Peyer's patch (tissue), 4 donors: ENCODE data around the gene STAT5B.

Experiments
- CTCF ChIP-seq, 6 experiments: fragments of 450-650 bp in 4 of 6; fragments of 200-600 bp in 2 of 6; sonication (generic) in 1 of 6; IDR thresholded peaks; one replicate each; pipeline ENCODE4 v1.5.1; 2017 to 2019; ENCODE audit warnings: antibody characterized with exemption in 6 of 6, mild to moderate bottlenecking in 3 of 6, moderate library complexity in 1 of 6
- POLR2A ChIP-seq, 2 donors: fragments of 450-650 bp; IDR thresholded peaks; one replicate each; pipeline ENCODE4 v1.5.1; 2017; ENCODE audit warnings: antibody characterized with exemption in 2 of 2, mild to moderate bottlenecking in 2 of 2, moderate library complexity in 2 of 2

DNA sequence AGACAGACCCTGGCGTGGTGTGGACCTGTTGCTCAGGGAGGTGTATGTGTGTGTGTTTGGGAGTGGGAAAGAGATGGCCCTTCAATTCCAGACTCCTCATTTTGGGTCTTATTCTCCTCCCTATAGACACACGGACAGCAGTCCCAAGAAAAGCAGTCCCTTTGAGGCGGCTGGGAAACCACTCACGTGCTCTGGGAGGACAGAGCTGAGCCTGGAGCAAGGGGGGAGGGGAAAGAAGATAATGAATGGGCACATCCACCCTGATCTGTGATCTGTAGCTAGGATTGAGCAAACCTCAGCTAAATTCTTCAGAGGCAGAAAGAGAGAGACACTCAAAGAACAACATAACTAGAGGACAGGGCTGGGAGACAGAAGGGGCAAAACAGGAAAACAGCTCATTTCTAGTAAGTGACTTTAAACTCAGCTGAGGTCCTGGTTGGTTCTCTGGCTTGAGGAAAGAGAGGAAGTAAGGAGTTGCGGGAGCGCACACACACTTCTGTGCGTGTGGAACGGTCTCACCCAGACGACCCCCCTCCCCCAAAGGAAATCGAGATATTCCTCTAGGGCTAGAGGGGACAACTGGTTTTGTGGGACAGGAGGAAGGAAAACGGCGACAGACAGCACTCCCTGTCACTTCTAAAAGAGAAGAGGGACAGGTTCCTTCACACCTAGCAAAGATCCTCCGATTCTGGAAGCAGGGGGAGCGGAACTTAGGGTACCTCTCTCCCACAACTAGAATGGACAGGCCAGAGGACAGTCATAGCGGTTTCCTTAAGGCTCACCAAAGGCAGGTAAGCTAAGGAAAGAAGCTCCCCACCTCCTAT lies 122.1 kb downstream of the STAT5B start:
- peak in 1 of 6 experiments; percentile 2 for TF ChIP-seq CTCF (IDR thresholded peaks at IDR 0.05)
- TF ChIP-seq POLR2A (IDR thresholded peaks at IDR 0.05) = no peak
